Testis (tissue), 3 donors: ENCODE results near the gene RBBP8. TPM values are rescaled to one million over a fixed set of nuclear protein-coding genes. Genes with fewer than 3 reads are reported as not detected.

Experiments
- DNase-seq: peaks from one replicate; pipeline ENCODE4 v3.0.0-alpha.2; 2019
- H3K27ac ChIP-seq, 2 donors: fragments of 200-600 bp; sonication (generic); one replicate each; pipeline ENCODE4 v1.5.1; 2019
- H3K27me3 ChIP-seq: fragments of 200-600 bp; sonication (generic); one replicate; pipeline ENCODE4 v1.5.1; 2019
- H3K36me3 ChIP-seq: fragments of 200-600 bp; sonication (generic); one replicate; pipeline ENCODE4 v1.5.1; 2017; ENCODE audit warnings: low read depth; ENCODE audit errors: missing control alignments
- H3K4me1 ChIP-seq: fragments of 200-600 bp; sonication (generic); one replicate; pipeline ENCODE4 v1.5.1; 2019
- H3K4me3 ChIP-seq, 2 donors: fragments of 200-600 bp; sonication (generic); one replicate each; pipeline ENCODE4 v1.5.1; 2017 to 2019
- H3K9me3 ChIP-seq: fragments of 200-600 bp; sonication (generic); one replicate; pipeline ENCODE4 v1.5.1; 2017
- CTCF ChIP-seq, 3 experiments: fragments of 450-650 bp in 2 of 3; fragments of 200-600 bp in 1 of 3; sonication (generic) in 1 of 3; IDR thresholded peaks; one replicate each; pipeline ENCODE4 v1.5.1; 2016 to 2019; ENCODE audit warnings: antibody characterized with exemption in 3 of 3, mild to moderate bottlenecking in 2 of 3, moderate library complexity in 1 of 3
- POLR2A ChIP-seq: fragments of 450-650 bp; IDR thresholded peaks from one replicate; pipeline ENCODE4 v1.6.1; 2017; ENCODE audit warnings: antibody characterized with exemption, mild to moderate bottlenecking, moderate library complexity
- WGBS, 2 donors: methylation state at CpG; one replicate each; pipeline ENCODE4 v1.1.5; 2018; 5-methylcytosine and 5-hydroxymethylcytosine counted together
- intact Hi-C: fragments of 100-400 bp; cut with DNase I; formaldehyde crosslinking; loops from one replicate; pipeline ENCODE4 v1.15.1; 2023; ENCODE audit warnings: low total_unique reads
- polyA plus RNA-seq: library from polyadenylated mRNA; stranded (reverse); fragments of 350-450 nt; fragmentation: Illumina TruSeq; extraction: RNeasy Lipid Tissue Mini Kit (QIAGEN cat#74804); gene quantifications from one replicate; pipeline ENCODE4 v1.2.3, GENCODE V29; 2014; ENCODE audit warnings: low read depth, low replicate concordance; ENCODE audit not compliant: insufficient read depth
- total RNA-seq, 2 donors: library from RNA; depleted of rRNA; stranded (reverse); fragments of >200 nt; gene quantifications; one replicate each; pipeline ENCODE4 v1.2.3, GENCODE V29; 2016

RBBP8 gene
- total and polyA plus RNA-seq, 3 donors from 2014 or later = 24.7 to 76.4 (median 45.7) TPM

- DNase-seq = no peak
- no peak overlapping the region for H3K4me3 ChIP-seq
- H3K4me1 ChIP-seq = no peaks in the 10 kb centered on the region
- intact Hi-C loops = no loop called here
- H3K27ac ChIP-seq = no peak overlapping the region
- H3K27me3 ChIP-seq = no peaks in the 10 kb centered on the region
- TF ChIP-seq CTCF (IDR thresholded peaks at IDR 0.05) = no peak
- no peak for TF ChIP-seq POLR2A
- WGBS, 2 donors = 60 to 72% methylated on average over 3 of the region's 3 CpGs
- no peaks in the 10 kb centered on the region for H3K36me3 ChIP-seq
- no peaks in the 10 kb centered on the region for H3K9me3 ChIP-seq
Observed at GRCh38 chr18:23036660-23037201, 103.6 kb downstream of the RBBP8 start.

- no peak for DNase-seq
- Histone ChIP-seq H3K4me1 (no peaks in the 10 kb centered on the region), H3K4me3 (no peak overlapping the region), H3K27me3 (no peaks in the 10 kb centered on the region), H3K9me3 (no peaks in the 10 kb centered on the region), H3K27ac (no peak overlapping the region), H3K36me3 (no peaks in the 10 kb centered on the region)
- WGBS, 2 donors = 100% methylated on average over 2 of the region's 2 CpGs
- TF ChIP-seq CTCF (IDR thresholded peaks at IDR 0.05) (no peak), POLR2A (no peak)
- intact Hi-C loops = no loop called here
Observed at GRCh38 chr18:23037646-23038045, 104.5 kb downstream of the RBBP8 start.

- TF ChIP-seq CTCF (IDR thresholded peaks at IDR 0.05) = no peak
- TF ChIP-seq POLR2A = no peak
- Histone ChIP-seq H3K36me3 (no peaks in the 10 kb centered on the region), H3K27me3 (no peaks in the 10 kb centered on the region), H3K27ac (no peak overlapping the region), H3K4me3 (no peak overlapping the region), H3K4me1 (no peaks in the 10 kb centered on the region), H3K9me3 (no peaks in the 10 kb centered on the region)
- WGBS, 2 donors = 84 to 87% methylated on average over 4 of the region's 4 CpGs
- intact Hi-C loops = no loop called here
- no peak for DNase-seq
Observed at GRCh38 chr18:23038712-23039111, 105.6 kb downstream of the RBBP8 start.

- Histone ChIP-seq H3K4me3 (no peak overlapping the region), H3K4me1 (no peaks in the 10 kb centered on the region), H3K9me3 (no peaks in the 10 kb centered on the region), H3K27me3 (no peaks in the 10 kb centered on the region), H3K36me3 (no peaks in the 10 kb centered on the region), H3K27ac (no peak overlapping the region)
- DNase-seq = no peak
- no peak for TF ChIP-seq POLR2A
- TF ChIP-seq CTCF (IDR thresholded peaks at IDR 0.05) = no peak
- intact Hi-C loops = no loop called here
Observed at GRCh38 chr18:23042133-23042532, 109.0 kb downstream of the RBBP8 start.

- TF ChIP-seq POLR2A (no peak), CTCF (IDR thresholded peaks at IDR 0.05) (no peak)
- Histone ChIP-seq H3K4me1 (no peaks in the 10 kb centered on the region), H3K27ac (no peak overlapping the region), H3K36me3 (no peaks in the 10 kb centered on the region), H3K9me3 (no peaks in the 10 kb centered on the region), H3K4me3 (no peak overlapping the region), H3K27me3 (no peaks in the 10 kb centered on the region)
- no peak for DNase-seq
- WGBS, 2 donors = 77 to 82% methylated on average over 7 of the region's 7 CpGs
- intact Hi-C loops = no loop called here
Observed at GRCh38 chr18:23043803-23044376, 110.8 kb downstream of the RBBP8 start.
